Memory B cell (primary cell): ENCODE data around the gene MRPL55.

Experiments used
- ATAC-seq: fragments of 150-1000 bp; cut with Tn5 transposase; 2 replicates; pipeline ENCODE4 v1.10.0; 2021; ENCODE audit warnings: low read depth, mild to moderate bottlenecking, moderate library complexity
- DNase-seq, 2 donors: peaks; one replicate each; pipeline ENCODE4 v3.0.0; 2022; ENCODE audit warnings: low spot score in 2 of 2
- H3K27ac Mint-ChIP-seq: one replicate; pipeline ENCODE4 v1.8.0; 2022; ENCODE audit warnings: mild to moderate bottlenecking, moderate library complexity, mixed read lengths
- H3K27me3 Mint-ChIP-seq: one replicate; pipeline ENCODE4 v1.8.0; 2022; ENCODE audit warnings: mixed read lengths
- H3K36me3 Mint-ChIP-seq: one replicate; pipeline ENCODE4 v1.8.0; 2022; ENCODE audit warnings: mild to moderate bottlenecking, mixed read lengths
- H3K4me1 Mint-ChIP-seq: one replicate; pipeline ENCODE4 v1.8.0; 2022; ENCODE audit warnings: mixed read lengths
- H3K4me3 Mint-ChIP-seq: one replicate; pipeline ENCODE4 v1.8.0; 2022; ENCODE audit warnings: mild to moderate bottlenecking, moderate library complexity, mixed read lengths
- H3K9me3 Mint-ChIP-seq: one replicate; pipeline ENCODE4 v1.8.0; 2022; ENCODE audit warnings: mixed read lengths

The MRPL55 gene

GRCh38 chr1:228095161-228095560 lies 13.9 kb downstream of the MRPL55 start:
- Mint-ChIP-seq H3K27ac (no peak overlapping the region), H3K9me3 (peaks cover 2% of the 10 kb centered on the region), H3K27me3 (no peaks in the 10 kb centered on the region), H3K36me3 (peaks cover 26% of the 10 kb centered on the region), H3K4me1 (peaks cover 31% of the 10 kb centered on the region), H3K4me3 (no peak overlapping the region)
- ATAC-seq (no peak), DNase-seq (no peak)

DNA sequence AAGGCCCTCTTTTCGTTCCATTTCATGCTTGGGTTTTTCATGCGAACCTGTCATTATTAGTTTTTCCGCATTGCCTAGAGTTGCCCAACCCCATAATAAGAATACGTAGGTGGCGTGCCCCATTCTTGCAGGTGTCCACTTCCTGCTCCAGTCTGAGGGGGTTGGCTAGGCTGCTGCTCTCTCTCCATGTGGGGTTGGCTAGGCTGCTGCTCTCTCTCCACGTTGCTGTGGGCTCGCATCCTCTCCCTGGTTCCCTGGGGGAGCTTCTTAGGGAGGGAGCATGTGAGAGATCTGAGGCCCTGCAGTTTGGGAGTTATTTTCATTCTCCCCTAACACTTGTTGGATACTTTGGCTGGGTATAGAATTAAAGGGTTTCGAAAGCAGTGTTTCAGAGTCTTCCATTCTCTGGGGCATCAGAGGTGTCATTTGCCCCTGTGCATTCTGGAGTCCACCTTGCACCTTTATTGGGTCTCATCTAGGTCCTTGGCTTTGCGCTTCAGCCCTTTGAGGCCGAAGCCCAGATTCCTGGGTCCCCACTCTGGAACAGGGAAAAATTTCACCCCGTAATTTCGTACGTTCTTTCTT lies 14.6 kb downstream of the MRPL55 start:
- H3K27me3 Mint-ChIP-seq: no peaks in the 10 kb centered on the region
- DNase-seq (no peak), ATAC-seq (no peak)
- peaks cover 37% of the 10 kb centered on the region for H3K4me1 Mint-ChIP-seq
- no peak overlapping the region for H3K4me3 Mint-ChIP-seq
- H3K9me3 Mint-ChIP-seq: peaks cover 2% of the 10 kb centered on the region
- peaks cover 26% of the 10 kb centered on the region for H3K36me3 Mint-ChIP-seq
- no peak overlapping the region for H3K27ac Mint-ChIP-seq

DNA sequence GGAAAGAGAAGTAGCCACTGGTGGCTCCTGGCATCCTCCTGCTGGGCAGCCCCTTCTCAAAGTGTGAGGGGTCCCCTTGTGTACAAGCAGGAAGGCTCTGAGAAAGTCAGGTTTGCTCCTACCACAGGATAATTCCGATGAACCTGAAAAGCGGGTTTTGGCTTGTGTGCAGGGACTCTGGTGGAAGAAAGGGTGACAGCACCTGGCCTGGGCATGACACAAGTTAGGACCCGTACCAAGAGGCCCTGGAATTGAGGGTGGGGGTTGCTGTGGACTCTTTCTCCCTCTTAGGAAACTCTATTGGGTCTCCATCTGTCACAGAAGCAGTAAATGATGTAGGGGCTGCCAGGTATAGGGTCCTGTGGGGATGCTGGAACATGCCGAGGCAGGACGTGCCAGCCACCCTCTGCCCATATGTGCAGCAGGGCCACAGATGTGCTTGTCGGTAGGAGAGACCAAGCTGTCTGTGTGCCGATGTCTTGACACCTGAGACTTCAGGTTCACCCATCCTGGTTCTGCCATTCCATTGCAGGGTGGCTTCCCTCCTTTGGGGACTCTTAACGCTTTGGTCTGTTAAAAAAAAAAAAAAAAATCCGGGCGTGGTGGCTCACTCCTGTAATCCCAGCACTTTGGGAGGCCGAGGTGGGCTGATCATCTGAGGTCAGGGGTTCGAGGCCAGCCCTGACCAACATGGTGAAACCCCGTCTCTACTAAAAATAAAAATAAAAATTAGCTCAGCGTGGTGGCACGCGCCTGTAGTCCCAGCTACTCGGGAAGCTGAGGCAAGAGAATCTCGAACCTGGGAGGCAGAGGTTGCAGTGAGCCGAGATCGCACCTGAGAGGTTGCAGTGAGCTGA lies 15.8 kb downstream of the MRPL55 start:
- no peak for DNase-seq

DNA sequence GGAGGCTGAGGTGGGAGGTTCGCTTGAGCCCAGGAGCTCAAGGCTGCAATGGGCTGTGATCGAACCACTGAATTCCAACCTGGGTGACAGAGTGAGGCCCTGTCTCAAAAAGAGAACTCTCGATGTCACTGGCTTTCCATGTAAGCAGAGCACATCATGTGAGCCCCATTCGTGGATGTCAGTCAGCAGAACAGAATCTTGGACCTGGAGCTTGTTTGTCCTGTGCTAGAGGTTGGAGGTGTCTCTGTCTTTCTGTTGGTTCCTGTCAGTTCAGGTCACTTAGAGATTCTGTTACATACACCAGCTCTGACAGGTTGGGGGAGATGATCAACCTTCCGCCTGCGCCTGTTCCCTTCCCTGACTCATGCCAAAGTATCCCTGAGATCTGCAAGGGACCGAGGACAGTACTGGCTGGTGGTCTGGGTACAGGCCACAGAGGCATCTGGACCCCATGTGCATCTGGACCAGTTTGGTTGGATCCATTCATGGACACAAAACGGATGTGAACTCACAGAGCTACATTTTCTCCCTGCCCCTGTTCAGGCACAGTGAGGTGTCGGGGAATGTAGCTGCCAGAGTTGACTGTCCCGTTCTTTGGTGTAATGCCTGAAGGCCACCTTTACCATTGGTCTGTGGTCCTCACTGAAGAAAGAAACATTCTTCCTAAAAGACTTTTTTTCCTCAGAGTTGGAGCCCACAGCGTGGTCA lies 16.6 kb downstream of the MRPL55 start:
- Mint-ChIP-seq H3K36me3 (peaks cover 23% of the 10 kb centered on the region), H3K4me3 (no peak overlapping the region), H3K27ac (no peak overlapping the region), H3K27me3 (no peaks in the 10 kb centered on the region), H3K9me3 (peaks cover 2% of the 10 kb centered on the region), H3K4me1 (peaks cover 55% of the 10 kb centered on the region)
- no peak for DNase-seq
- ATAC-seq: no peak

More for the DNA sequence above, 15.8 kb downstream of the MRPL55 start:
- H3K27ac Mint-ChIP-seq: no peak overlapping the region
- peaks cover 22% of the 10 kb centered on the region for H3K36me3 Mint-ChIP-seq
- H3K4me3 Mint-ChIP-seq: no peak overlapping the region
- peaks cover 48% of the 10 kb centered on the region for H3K4me1 Mint-ChIP-seq
- H3K9me3 Mint-ChIP-seq: peaks cover 2% of the 10 kb centered on the region
- no peaks in the 10 kb centered on the region for H3K27me3 Mint-ChIP-seq
- no peak for ATAC-seq

- Mint-ChIP-seq H3K36me3 (peaks cover 21% of the 10 kb centered on the region), H3K4me1 (peaks cover 60% of the 10 kb centered on the region), H3K27ac (peak overlapping the region; percentile 65), H3K4me3 (no peak overlapping the region), H3K27me3 (no peaks in the 10 kb centered on the region), H3K9me3 (peaks cover 2% of the 10 kb centered on the region)
- no peak for ATAC-seq
- no peak for DNase-seq
Measured at GRCh38 chr1:228091084-228091483, 18.0 kb downstream of the MRPL55 start.

DNA sequence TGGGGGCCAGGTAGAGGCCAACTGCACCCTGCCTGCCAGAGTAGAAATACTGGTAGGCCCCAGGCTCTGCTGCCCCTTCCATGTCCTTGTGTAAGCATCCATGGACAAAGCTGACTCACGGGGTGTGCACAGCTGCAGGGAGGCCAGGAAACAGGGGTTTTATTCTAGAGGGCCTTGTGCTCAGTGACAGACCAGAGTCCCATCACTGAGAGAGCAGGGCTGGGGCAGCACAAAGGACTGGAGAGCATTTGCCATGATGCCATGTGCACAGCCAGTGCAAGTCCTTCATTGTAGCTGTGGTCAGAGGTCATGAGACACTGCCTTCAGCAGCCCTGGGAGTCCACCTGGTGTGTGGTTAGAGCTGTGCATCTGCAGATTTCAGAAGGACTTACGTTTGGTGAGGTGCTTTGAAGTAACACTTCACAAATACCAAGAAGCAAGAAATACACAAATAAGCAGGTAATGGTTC lies 18.5 kb downstream of the MRPL55 start:
- Mint-ChIP-seq H3K4me3 (peak overlapping the region; percentile 5), H3K36me3 (peaks cover 18% of the 10 kb centered on the region), H3K27me3 (no peaks in the 10 kb centered on the region), H3K9me3 (peaks cover 2% of the 10 kb centered on the region), H3K27ac (peak overlapping the region; percentile 65), H3K4me1 (peaks cover 60% of the 10 kb centered on the region)
- DNase-seq: no peak
- no peak for ATAC-seq

- Mint-ChIP-seq H3K4me3 (peak overlapping the region; percentile 65), H3K9me3 (no peaks in the 10 kb centered on the region), H3K27ac (peak overlapping the region; percentile 65), H3K36me3 (peaks cover 13% of the 10 kb centered on the region), H3K27me3 (no peaks in the 10 kb centered on the region), H3K4me1 (peaks cover 67% of the 10 kb centered on the region)
- no peak for DNase-seq
- peak; percentile 79 for ATAC-seq
Measured at GRCh38 chr1:228089519-228090380, 19.3 kb downstream of the MRPL55 start.

DNA sequence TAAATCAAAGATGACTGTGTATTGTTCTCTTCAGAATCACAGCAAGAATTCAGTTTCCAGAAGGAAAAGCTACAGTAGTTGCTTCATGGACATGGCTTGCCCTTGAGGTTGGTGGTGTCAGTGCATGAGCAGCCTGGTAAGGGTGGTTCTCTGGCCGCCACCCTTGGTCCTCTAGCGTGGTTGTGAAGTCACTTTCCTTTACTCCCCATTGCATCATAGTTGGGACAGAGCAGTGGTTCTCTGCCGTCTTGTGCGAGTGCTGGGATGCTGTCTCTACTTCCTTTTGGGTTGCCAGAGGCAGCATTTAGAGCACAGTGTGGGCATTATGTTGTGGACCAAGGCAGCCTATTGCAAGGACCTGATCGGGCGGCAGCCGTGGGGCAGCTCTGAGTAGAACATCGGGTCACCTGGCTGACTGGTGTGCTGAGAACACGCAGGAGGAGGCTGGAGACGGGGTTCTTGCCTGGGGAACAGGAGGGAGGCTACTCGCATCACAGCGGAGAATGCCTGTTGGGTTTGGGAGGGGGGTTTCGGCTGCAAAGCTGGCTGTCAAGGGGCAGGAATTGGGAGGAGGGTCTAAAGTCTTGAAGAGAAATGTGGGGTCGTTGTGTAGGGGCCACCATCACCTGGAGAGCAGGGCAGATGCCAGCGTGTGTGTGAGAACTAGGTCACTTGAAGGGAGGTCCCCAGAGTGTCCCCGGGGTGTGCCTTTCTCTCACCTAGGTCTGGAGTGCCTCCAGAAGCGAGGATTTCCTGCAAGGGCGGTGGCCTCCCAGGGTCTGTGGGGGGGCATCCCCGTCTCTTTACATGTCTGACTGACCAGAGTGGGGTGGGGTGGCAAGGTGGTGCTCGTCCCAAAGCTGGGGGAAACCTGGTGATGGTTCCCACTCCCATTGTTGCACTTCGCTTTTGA lies 20.3 kb downstream of the MRPL55 start:
- H3K27ac Mint-ChIP-seq: peak overlapping the region; percentile 65
- no peak for ATAC-seq
- H3K36me3 Mint-ChIP-seq: peaks cover 5% of the 10 kb centered on the region
- DNase-seq: no peak
- peak overlapping the region; percentile 65 for H3K4me3 Mint-ChIP-seq
- H3K4me1 Mint-ChIP-seq: peaks cover 75% of the 10 kb centered on the region
- no peaks in the 10 kb centered on the region for H3K27me3 Mint-ChIP-seq
- no peaks in the 10 kb centered on the region for H3K9me3 Mint-ChIP-seq

DNA sequence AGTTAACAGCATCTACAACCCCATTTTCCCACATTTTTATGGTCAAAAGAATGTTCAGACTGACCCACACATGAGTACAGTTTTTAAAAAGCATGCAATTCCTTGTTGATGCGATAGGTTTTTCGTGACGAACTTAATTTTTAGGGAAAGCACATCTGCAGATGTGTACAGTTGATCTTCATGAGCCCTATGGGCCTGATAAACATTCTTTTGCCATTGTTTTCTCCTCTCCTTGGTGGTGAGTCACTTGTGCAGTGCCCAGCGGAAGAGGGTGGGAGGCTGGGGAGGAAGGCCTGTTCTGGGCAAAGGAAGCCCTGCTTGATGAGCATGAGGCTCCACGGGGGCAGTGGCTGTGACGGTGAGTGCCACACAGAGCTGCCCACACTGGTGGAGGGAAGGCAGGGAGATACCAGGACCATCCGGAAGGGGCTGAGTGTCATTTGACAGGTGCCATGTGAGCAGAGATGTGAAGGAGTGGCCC lies 21.3 kb downstream of the MRPL55 start:
- H3K9me3 Mint-ChIP-seq: no peaks in the 10 kb centered on the region
- ATAC-seq (no peak), DNase-seq (no peak)
- H3K27ac Mint-ChIP-seq: peak overlapping the region; percentile 79
- H3K27me3 Mint-ChIP-seq: no peaks in the 10 kb centered on the region
- peaks cover 5% of the 10 kb centered on the region for H3K36me3 Mint-ChIP-seq
- H3K4me1 Mint-ChIP-seq: peaks cover 81% of the 10 kb centered on the region
- H3K4me3 Mint-ChIP-seq: peak overlapping the region; percentile 56

- no peak for ATAC-seq
- Mint-ChIP-seq H3K4me3 (peak overlapping the region; percentile 91), H3K27ac (peak overlapping the region; percentile 22), H3K36me3 (peaks cover 5% of the 10 kb centered on the region), H3K4me1 (peaks cover 67% of the 10 kb centered on the region), H3K9me3 (no peaks in the 10 kb centered on the region), H3K27me3 (no peaks in the 10 kb centered on the region)
- no peak for DNase-seq
Measured at GRCh38 chr1:228085287-228085951, 23.7 kb downstream of the MRPL55 start.

DNA sequence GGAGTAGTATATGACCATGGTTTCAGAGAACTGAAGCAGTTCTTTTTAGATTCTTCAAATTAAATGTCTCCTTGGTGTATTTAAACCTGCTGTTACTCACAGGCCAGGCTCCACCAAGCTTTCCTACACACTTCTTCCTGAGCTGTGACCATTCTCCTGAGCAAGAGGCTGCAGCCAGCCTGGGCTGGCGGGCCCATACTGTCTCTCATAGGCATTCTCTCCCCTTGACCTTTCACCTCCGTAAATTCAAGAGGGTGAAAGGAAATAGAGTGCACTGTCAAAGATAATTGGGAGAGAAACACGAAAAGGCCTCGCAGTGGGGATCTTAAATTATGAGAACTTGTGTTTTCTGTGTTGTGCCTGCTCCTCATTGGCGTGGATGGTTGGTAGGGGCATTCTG lies 24.3 kb downstream of the MRPL55 start:
- Mint-ChIP-seq H3K4me1 (peaks cover 61% of the 10 kb centered on the region), H3K36me3 (peaks cover 5% of the 10 kb centered on the region), H3K27ac (peak overlapping the region; percentile 92), H3K4me3 (peak overlapping the region; percentile 91), H3K27me3 (no peaks in the 10 kb centered on the region), H3K9me3 (no peaks in the 10 kb centered on the region)
- DNase-seq: no peak
- no peak for ATAC-seq

DNA sequence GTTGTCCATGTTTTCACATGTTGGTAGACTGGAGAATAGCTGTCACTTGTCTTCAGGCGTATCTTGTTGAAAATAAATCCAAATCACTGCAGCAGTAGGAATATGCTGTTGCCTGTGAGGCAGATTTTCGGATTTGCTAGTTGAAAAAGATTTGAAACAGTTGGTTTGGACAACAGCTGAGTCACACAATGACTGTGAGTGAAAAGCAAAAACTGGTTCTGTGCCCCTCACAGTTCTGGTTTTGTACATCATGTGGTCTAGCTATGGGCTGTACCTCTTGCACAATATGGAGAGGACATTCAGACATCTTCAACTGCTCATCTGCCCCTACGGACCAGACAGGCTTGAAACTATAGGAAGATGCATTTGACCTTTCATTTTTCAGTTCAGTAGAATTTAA lies 24.8 kb downstream of the MRPL55 start:
- ATAC-seq (no peak), DNase-seq (no peak)
- H3K4me1 Mint-ChIP-seq: peaks cover 57% of the 10 kb centered on the region
- H3K4me3 Mint-ChIP-seq: peak overlapping the region; percentile 91
- H3K9me3 Mint-ChIP-seq: no peaks in the 10 kb centered on the region
- peak overlapping the region; percentile 92 for H3K27ac Mint-ChIP-seq
- no peaks in the 10 kb centered on the region for H3K27me3 Mint-ChIP-seq
- H3K36me3 Mint-ChIP-seq: peaks cover 5% of the 10 kb centered on the region
